Right hindlimb (tissue), 1 donor: ENCODE data around the gene KIF6.
"Not testable (repeated sequence)": the region's sequence is repeated elsewhere in the genome, so short reads cannot be mapped to it uniquely, and the experiment has no call there.

ENCODE experiments used
- DNase-seq: peaks from one replicate; pipeline ENCODE4 v3.0.0-alpha.2; 2018

Gene KIF6

GRCh38 chr6:39543095-39543494, 182.1 kb downstream of the KIF6 start:
- peak; percentile 58 for DNase-seq

- no peak for DNase-seq
Observed at GRCh38 chr6:39540454-39540853, 184.8 kb downstream of the KIF6 start.

DNA sequence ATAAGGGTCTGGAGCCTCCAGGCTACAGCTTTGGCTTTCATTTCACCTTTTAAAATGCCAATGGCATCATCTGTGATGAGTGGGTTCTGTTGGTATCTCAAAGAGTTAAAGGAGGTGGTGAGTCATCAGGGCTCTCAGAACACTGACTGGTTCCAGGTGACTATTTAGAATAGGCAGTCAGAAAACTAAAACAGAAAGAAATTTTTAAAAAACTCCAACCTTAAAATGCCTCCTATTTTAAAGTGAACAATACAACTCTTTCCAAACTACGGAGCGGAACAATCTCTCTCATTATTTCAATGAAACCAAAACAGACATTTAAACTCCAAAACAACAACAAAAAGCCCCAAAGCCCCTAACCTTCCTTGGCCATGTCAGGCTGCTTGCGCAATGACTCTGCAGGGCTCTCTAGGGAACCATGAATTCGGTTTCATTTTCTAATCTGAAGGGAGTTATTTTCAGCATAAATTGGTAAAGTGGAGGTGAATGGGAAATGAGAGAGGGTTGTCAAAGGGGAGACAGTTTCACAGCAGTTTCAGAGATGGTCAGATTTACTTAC, 194.9 kb downstream of the KIF6 start:
- DNase-seq: no peak

DNA sequence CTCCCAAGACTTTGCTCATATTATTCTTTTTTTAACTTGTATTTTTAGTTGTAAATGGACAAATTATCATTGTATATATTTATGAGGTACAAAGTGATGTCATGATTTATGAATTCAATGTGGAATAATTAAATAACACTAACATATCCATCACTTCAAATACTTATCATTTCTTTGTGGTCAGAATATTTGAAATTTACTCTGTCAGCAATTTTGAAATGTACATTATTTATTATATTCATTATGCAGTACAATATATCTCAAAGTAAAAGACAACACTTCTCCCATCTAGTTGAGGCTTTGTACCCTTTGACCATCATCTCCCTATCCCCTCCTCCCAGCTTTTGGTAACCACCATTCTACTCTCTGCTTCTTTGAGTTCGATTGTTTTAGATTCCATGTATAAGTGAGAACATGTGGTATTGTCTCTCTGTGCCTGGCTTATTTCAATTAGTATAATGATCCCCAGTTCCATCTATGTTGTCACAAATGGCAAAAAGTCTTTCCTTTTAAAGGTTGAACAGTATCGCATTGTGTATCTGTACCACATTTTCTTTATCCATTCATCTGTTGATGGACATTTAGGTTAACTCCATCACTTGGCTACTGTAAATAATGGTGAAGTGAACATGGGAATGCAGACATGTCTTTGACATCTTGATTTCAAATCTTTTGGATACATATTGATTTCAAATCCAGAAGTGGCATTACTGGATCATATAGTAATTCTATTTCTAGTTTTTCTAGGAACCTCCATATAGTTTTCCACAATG, 197.2 kb downstream of the KIF6 start:
- no peak for DNase-seq

DNA sequence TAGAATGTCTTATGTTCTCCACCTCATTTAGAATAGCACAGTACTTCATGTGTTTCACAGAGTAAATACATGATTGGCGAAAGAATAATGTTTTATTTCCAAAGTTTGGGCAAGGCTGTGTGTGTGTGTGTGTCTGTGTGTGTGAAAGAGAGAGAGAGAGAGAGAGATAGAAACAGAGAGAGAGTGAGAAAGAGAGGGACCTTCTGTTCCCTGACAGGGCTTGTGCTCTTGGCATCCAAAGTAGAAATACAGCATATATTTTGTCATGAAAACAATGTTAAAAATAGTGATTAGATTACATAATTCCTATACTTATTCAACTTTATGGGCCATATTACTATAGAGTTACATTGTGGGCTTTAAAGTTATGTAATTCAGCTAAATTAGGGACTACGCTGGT, 201.2 kb downstream of the KIF6 start:
- no peak for DNase-seq

DNA sequence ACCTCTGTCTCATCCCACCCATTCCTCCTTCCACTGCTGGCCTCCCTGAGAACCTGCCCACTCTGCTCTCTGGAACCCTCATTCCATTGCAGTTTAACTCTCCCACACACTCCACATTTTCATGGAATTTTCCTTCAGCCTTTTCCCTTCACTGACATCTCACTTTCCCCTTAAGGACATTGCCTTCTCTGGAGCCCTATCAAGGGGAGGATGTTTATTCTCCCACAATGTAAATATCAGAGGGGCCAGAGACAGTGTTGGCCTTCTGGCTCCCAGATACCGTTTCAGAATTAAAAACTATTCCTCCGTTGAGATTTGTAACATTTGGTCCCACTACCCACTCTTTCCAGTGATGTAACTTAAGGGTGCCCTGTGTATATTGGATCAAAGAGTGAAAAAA, 203.2 kb downstream of the KIF6 start:
- no peak for DNase-seq

DNA sequence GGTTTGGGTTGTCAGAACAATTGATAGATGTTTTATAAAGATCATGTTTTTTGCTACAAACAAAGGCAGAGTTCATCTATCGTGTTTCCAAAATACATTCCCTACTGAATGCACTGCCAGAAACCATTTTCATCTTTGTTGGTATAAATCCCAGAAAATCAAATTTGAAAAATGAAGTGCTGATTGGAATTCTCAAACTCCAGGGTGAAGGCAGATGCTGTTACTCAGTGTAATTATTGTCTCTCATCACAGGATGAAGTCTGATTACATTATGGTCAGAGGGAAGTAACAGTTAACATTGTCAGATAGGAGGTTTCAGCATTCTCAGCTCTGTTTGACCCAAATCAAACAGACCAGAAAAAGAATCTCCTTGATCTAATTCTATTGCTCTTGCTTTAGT, 204.3 kb downstream of the KIF6 start:
- no peak for DNase-seq

- DNase-seq: no peak
Observed at GRCh38 chr6:39520411-39520810, 204.8 kb downstream of the KIF6 start.

DNA sequence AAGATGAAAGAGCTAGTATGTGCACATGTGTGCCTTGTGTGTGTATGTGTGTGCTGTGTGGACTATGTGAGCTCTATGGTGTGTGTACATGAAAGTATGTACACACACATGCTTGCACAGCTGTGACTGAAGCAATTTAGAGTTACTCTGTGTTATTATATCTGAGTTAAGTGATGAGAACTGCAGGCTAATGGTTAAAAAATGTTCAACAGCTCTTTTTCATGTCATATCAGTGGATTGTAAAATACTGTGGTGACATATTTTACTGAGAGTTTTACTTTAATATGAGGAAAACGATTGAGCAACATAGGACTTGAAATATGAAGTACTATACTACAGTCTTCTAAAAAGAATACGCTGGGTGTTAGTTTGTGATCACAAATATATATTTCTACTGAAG, 207.0 kb downstream of the KIF6 start:
- no peak for DNase-seq

GRCh38 chr6:39517756-39518155, 207.5 kb downstream of the KIF6 start:
- DNase-seq: no peak

- no peak for DNase-seq
Observed at GRCh38 chr6:39516471-39516870, 208.7 kb downstream of the KIF6 start.

DNA sequence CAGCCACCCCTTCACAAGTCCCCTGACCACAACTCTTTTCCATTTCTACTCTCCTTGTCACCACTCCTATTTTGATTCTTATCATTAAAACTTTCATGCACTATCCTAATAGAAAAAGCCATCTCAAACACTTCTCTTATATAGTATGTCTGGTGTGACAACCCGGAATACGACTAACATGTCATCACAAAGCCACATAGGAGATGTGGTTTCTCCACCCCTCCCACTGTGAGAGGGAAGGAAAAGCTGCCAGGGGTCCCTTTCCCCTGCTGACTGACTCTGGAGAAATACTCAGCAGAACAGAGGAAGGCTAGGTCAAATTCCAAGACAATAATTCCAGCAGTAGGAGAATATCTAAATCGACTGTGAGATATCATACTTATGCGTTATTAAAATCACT, 209.7 kb downstream of the KIF6 start:
- DNase-seq: no peak

- no peak for DNase-seq
Observed at GRCh38 chr6:39515006-39515405, 210.2 kb downstream of the KIF6 start.

GRCh38 chr6:39509831-39510230, 215.4 kb downstream of the KIF6 start:
- DNase-seq: not testable (repeated sequence)

- no peak for DNase-seq
Observed at GRCh38 chr6:39508515-39508914, 216.7 kb downstream of the KIF6 start.

- DNase-seq: no peak
Observed at GRCh38 chr6:39507331-39507998, 217.7 kb downstream of the KIF6 start.

DNA sequence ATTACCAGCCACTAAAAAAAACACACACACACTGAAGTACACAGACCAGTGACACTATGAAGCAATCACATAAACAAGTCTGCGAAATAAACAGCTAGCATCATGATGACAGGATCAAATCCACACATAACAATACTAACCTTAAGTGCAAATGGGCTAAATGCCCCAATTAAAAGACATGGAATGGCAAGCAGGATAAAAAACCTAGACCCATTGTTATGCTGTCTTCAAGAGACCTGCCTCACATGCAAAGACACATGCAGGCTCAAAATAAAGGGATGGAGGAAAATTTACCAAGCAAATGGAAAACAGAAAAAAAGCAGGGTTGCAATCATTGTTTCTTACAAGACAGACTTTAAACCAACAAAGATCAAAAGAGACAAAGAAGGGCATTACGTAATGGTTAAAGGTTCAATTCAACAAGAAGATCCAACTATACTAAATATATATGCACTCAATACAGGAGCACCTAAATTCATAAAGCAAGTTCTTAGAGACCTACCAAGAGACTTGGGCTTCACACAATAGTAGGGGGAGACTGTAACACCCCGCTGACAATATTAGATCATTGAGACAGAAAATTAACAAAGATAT, 222.7 kb downstream of the KIF6 start:
- DNase-seq: not testable (repeated sequence)

DNA sequence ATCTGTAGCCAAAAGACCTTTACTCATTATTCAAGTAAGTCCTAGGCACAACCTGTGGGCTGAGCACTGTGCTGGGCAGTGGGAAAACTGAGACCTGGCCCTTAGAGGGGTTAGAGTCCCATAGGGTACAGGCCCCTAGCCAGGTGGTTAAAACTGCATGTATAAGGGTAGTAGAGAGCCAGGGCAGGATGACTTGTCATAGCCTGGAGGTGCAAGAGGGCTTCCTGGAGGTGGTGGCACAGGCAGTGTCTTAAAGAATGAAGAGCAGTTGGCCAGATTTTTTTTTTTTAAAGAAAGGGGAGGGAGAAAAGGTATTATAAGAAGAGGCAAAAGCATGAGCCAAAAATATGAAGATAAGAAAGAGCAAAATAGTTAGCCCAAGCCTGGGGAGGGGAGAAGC, 226.2 kb downstream of the KIF6 start:
- no peak for DNase-seq

GRCh38 chr6:39498096-39498495, 227.1 kb downstream of the KIF6 start:
- DNase-seq: no peak

GRCh38 chr6:39496915-39497314, 228.3 kb downstream of the KIF6 start:
- peak; percentile 63 for DNase-seq

- no peak for DNase-seq
Observed at GRCh38 chr6:39496456-39496855, 228.8 kb downstream of the KIF6 start.

- DNase-seq: no peak
Observed at GRCh38 chr6:39495640-39496039, 229.6 kb downstream of the KIF6 start.

GRCh38 chr6:39494998-39495397, 230.2 kb downstream of the KIF6 start:
- DNase-seq: no peak

GRCh38 chr6:39493777-39494176, 231.4 kb downstream of the KIF6 start:
- DNase-seq: no peak
